Stimulated activated memory B cell treated with anti-CD40 and anti-IgM and Interleukin-4, amounts not matched to agents 10 μg/mL and 1 μg/mL and 100 μg/mL, for 72 hours (primary cell): ENCODE measurements around the gene LGR4.

ENCODE experiments used
- ATAC-seq: fragments of 150-1000 bp; cut with Tn5 transposase; 2 replicates; pipeline ENCODE4 v1.10.0; 2021
- H3K27ac Mint-ChIP-seq: one replicate; pipeline ENCODE4 v1.8.0; 2022; ENCODE audit warnings: mild to moderate bottlenecking, mixed read lengths
- H3K27me3 Mint-ChIP-seq: one replicate; pipeline ENCODE4 v1.8.0; 2022; ENCODE audit warnings: mixed read lengths
- H3K36me3 Mint-ChIP-seq: one replicate; pipeline ENCODE4 v1.8.0; 2022; ENCODE audit warnings: mixed read lengths
- H3K4me1 Mint-ChIP-seq: one replicate; pipeline ENCODE4 v1.8.0; 2022; ENCODE audit warnings: mixed read lengths
- H3K4me3 Mint-ChIP-seq: one replicate; pipeline ENCODE4 v1.8.0; 2022; ENCODE audit warnings: mild to moderate bottlenecking, moderate library complexity, mixed read lengths
- H3K9me3 Mint-ChIP-seq: one replicate; pipeline ENCODE4 v1.8.0; 2022; ENCODE audit warnings: mixed read lengths

Gene LGR4

DNA sequence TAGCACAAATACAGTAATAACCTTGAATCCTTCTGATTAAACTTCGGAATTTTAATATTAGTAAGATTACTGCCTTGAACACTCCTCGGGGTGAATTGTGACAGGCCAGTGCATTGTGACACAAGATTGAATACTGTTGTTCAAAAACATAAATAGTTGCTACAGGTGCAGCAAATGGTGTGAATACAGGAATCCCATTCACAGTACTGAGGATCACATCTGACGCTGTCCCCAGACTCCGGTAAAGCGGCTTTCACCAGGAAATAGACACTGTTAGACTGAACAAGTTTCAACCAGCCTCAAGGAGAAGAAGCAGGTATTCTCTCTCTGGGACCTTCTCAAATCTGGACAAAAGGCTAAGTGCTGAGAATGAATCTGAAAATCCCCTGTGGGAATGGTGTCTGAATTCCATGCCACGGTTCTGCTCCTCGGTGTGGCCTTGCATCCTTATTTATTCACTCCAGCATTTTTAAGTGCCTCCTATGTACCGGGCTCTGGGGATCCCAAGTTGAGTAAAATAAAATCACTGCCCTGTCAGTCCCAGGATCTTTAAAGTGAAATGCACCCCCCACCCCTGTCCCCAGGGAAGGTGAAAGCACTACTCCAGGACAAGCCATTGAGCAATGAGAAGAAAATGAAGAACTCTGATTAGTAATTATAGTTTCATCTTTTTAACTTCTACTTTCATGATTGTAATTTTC, 3.4 kb downstream of the LGR4 start:
- Mint-ChIP-seq H3K4me3 (no peak overlapping the region), H3K9me3 (no peaks in the 10 kb centered on the region), H3K4me1 (peaks cover 23% of the 10 kb centered on the region), H3K36me3 (no peaks in the 10 kb centered on the region), H3K27me3 (no peaks in the 10 kb centered on the region), H3K27ac (no peak overlapping the region)
- no peak for ATAC-seq

DNA sequence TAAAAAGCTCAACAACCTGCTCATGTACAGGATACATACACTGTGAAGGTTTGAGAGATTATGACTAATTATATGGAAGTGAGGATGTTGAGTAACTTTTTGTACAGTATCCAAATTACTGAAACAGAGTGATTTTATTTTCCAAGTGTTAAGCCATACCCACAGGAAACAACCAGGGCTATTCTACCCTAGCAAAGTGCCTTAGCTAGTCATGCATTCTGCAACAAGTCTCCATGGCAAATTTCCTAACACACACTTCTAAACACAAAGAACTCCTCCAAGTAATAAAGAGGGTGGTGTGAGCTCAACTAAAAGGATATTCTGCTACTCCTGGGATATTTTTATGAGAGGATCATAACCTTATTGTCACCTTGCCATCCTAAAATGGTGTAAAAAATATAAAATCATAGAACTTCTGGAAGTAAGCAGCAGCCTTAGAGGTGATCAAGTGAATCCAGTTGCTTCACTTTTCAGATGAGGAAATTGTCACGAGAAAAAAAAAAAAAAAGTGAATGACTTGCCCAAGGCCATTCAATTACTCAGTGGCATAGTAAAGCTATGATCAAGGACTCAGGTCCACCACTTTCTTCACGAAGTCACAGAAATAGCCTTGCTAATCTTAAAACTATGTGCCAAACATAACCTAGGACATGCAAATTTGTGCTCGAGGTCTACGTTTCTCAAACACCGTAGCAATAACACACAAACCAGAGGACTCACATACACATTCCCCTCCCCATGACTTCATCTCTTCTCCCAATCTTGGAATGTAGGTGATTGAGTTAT, 4.2 kb downstream of the LGR4 start:
- Mint-ChIP-seq H3K9me3 (no peaks in the 10 kb centered on the region), H3K4me1 (peaks cover 23% of the 10 kb centered on the region), H3K27me3 (peaks cover 2% of the 10 kb centered on the region), H3K4me3 (no peak overlapping the region), H3K36me3 (no peaks in the 10 kb centered on the region), H3K27ac (no peak overlapping the region)
- no peak for ATAC-seq

DNA sequence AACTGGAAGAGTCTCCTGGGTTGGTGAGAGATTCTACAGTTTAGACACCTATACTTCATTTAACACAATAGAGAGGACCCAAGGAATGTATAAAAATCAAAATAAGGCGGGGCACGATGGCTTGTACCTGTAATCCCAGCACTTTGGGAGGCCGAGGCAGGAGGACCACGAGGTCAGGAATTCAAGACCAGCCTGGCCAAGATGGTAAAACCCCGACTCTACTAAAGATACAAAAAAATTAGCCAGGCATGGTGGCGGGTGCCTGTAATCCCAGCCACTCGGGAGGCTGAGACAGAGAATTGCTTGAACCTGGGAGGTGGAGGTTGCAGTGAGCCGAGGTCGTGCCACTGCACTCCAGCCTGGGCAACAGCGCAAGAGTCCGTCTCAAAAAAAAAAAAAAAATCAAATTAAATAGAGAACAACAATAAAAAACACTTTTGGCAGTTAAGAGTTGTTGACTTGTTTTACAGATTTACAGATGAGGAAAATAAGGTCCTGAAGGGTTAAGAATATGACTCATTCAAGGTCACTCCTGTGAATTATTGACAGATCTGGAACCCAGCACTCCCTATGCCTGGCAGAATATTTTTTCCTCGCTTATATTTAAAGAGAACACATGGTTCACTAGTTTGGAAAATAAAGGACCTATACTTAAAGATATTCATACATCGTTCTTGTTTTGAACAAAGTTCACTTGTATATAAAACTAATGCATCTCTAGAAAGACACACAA, 5.2 kb downstream of the LGR4 start:
- no peak for ATAC-seq
- peaks cover 10% of the 10 kb centered on the region for H3K27me3 Mint-ChIP-seq
- no peaks in the 10 kb centered on the region for H3K9me3 Mint-ChIP-seq
- peaks cover 17% of the 10 kb centered on the region for H3K4me1 Mint-ChIP-seq
- H3K27ac Mint-ChIP-seq = no peak overlapping the region
- H3K4me3 Mint-ChIP-seq = no peak overlapping the region
- no peaks in the 10 kb centered on the region for H3K36me3 Mint-ChIP-seq

DNA sequence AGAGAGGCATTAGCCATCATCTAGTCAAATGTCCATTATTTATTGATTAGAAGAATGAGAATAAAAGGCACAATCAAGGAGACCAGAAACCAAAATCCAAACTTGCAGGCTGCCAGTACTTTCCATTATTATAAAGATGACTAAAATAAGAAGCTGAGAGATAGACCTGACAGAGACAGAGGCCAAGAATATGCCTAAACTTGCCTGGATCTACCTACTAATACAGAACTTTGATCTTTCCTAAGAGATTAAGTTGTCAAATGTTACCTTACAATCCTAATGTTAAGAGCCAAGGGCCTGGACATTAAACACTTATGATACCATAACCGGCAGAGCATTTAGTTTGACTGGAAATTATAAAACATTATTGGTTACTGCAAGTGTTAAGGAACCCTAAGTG, 6.2 kb downstream of the LGR4 start:
- H3K4me3 Mint-ChIP-seq = no peak overlapping the region
- no peak for ATAC-seq
- H3K27me3 Mint-ChIP-seq = peaks cover 10% of the 10 kb centered on the region
- H3K27ac Mint-ChIP-seq = no peak overlapping the region
- no peaks in the 10 kb centered on the region for H3K9me3 Mint-ChIP-seq
- H3K4me1 Mint-ChIP-seq = peaks cover 14% of the 10 kb centered on the region
- no peaks in the 10 kb centered on the region for H3K36me3 Mint-ChIP-seq

DNA sequence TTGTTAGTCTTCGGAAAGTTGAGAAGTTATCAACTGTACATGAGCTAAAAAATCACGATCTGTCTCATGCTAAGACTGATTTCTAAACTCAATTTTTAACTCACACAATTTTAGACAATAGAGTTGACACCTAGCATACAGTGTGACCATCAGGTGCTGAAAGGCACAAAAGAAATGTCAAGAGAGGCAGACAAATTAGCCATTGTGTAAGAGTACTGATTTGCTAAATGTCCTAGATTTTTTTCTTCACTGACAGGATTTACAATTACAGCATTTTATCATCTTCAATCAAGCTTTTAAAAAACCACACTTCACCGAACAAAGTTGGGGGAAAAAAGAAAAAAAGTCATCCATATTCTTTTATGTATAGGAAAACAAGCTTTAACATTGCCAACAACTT, 7.0 kb downstream of the LGR4 start:
- no peaks in the 10 kb centered on the region for H3K36me3 Mint-ChIP-seq
- H3K27ac Mint-ChIP-seq = no peak overlapping the region
- no peak for ATAC-seq
- H3K9me3 Mint-ChIP-seq = no peaks in the 10 kb centered on the region
- H3K27me3 Mint-ChIP-seq = peaks cover 10% of the 10 kb centered on the region
- peaks cover 7% of the 10 kb centered on the region for H3K4me1 Mint-ChIP-seq
- no peak overlapping the region for H3K4me3 Mint-ChIP-seq

DNA sequence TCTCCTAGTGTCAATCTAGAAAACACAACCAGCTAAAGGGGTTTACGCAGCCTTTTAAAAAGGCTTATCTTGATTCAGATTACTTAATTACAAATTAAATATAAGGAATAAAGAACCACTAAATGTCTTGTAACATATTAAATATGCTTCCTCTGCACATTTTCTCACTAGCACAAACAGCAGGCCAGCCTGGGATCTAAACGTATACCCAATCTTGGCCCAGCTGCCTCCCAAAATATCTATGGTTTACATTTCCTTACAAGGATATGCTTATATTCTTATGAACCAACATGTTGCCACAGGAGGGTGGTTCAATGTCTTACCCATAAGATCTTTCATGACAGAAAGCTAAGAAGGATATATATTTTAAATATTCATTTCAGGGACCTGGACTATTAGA, 7.7 kb downstream of the LGR4 start:
- Mint-ChIP-seq H3K27ac (no peak overlapping the region), H3K9me3 (no peaks in the 10 kb centered on the region), H3K4me1 (peaks cover 6% of the 10 kb centered on the region), H3K36me3 (no peaks in the 10 kb centered on the region), H3K4me3 (no peak overlapping the region), H3K27me3 (peaks cover 10% of the 10 kb centered on the region)
- ATAC-seq = no peak

DNA sequence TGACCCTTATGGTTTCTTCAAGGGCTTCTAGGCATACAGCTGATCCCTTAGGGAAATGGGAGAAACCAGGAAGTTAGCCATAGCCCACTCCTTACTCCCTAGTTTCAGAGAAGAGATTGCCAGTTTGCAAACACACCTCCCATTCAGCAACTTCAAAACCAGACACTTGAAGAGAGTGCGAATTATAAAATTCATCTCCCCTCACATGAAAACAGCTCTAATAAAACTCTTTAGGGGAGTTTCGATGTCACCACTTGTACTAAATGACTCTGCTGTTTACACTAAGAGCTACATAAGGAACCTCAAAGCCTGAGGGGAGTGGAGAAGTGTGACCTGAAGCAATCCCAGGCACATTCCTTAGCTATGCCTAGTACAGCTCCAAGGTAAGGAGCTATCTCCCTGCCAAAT, 8.3 kb downstream of the LGR4 start:
- no peak for ATAC-seq
- Mint-ChIP-seq H3K27me3 (peaks cover 10% of the 10 kb centered on the region), H3K4me3 (no peak overlapping the region), H3K36me3 (no peaks in the 10 kb centered on the region), H3K9me3 (no peaks in the 10 kb centered on the region), H3K4me1 (peaks cover under 1% of the 10 kb centered on the region), H3K27ac (no peak overlapping the region)

DNA sequence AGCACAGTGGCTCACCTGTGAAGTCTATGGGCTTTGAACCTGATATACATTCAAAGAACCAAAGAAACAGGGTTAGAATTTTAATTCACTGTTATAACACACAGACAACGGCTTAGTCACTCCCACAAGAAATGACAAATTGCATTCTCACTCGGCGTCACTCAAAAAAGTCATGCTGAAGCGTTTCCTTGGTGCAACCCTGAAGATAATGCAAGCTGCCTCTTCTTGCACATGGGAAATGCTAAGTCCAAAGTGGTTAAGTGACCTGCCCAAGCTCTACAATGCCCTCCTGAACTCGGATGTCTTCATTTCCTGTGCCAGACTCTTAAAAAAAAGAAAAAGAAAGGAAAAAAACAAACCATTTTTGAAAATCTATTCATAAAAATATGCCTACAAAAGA, 10.0 kb downstream of the LGR4 start:
- H3K27ac Mint-ChIP-seq = no peak overlapping the region
- no peaks in the 10 kb centered on the region for H3K36me3 Mint-ChIP-seq
- no peak for ATAC-seq
- H3K4me1 Mint-ChIP-seq = no peaks in the 10 kb centered on the region
- H3K9me3 Mint-ChIP-seq = no peaks in the 10 kb centered on the region
- H3K4me3 Mint-ChIP-seq = no peak overlapping the region
- H3K27me3 Mint-ChIP-seq = peaks cover 10% of the 10 kb centered on the region

DNA sequence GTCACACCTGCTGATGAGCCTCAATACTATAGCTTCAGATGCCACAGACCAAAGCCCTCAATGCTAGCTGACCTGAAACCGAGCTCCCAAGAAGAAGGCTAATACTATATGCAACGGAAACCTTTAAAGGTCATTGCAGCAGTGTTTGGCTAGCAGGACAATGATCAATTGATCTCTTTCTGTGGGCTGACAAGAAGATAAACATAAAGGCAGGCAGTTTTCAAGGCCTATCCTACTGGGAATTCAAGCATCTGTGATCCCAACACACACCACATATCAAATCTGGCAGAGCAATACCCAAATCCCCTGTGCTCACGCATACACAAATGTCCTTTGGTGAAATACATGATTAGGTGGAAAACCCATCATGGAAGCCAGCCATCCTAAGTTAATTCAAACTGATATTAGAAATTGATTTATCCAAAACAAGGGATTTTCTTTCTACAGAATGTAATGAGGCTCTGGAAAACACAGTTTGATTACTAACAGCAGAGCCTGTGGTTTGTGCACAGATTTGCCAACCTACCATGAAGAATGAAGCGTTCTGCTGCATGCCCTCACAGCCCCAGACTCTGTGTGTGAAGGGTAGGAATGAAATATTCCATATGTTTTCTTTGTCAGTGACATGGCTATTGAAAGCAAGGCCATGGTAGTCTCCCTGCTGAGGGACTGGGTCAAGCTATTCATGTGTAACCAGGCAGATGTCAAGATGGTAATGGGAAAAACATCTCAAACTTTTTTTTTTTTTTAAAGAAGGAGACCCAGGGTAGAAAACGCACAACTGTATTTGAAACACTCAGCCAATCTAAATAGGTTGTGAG, 12.2 kb downstream of the LGR4 start:
- H3K36me3 Mint-ChIP-seq = no peaks in the 10 kb centered on the region
- H3K27me3 Mint-ChIP-seq = peaks cover 10% of the 10 kb centered on the region
- no peak overlapping the region for H3K4me3 Mint-ChIP-seq
- no peaks in the 10 kb centered on the region for H3K9me3 Mint-ChIP-seq
- H3K27ac Mint-ChIP-seq = no peak overlapping the region
- no peak for ATAC-seq
- no peaks in the 10 kb centered on the region for H3K4me1 Mint-ChIP-seq

DNA sequence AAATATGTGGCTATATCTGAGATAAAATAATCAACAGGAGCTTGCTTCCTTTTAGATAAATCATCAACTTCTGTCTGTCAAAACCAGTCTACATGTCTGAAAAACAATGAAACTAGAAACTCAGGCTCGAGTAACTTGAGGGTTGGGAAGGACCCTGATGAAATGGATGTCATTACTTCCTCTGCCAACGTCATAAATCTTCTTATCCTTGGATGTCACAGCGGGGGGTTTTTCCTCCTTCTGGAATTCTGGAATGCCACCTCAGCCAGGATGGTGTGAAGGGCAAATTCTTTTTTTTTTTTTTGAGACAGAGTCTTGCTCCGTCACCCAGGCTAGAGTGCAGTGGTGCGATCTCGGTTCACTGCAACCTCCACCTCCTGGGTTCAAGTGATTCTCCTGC, 13.4 kb downstream of the LGR4 start:
- H3K4me3 Mint-ChIP-seq = no peak overlapping the region
- H3K27me3 Mint-ChIP-seq = peaks cover 10% of the 10 kb centered on the region
- no peaks in the 10 kb centered on the region for H3K4me1 Mint-ChIP-seq
- no peak overlapping the region for H3K27ac Mint-ChIP-seq
- peaks cover 4% of the 10 kb centered on the region for H3K9me3 Mint-ChIP-seq
- ATAC-seq = no peak
- H3K36me3 Mint-ChIP-seq = peaks cover 5% of the 10 kb centered on the region

DNA sequence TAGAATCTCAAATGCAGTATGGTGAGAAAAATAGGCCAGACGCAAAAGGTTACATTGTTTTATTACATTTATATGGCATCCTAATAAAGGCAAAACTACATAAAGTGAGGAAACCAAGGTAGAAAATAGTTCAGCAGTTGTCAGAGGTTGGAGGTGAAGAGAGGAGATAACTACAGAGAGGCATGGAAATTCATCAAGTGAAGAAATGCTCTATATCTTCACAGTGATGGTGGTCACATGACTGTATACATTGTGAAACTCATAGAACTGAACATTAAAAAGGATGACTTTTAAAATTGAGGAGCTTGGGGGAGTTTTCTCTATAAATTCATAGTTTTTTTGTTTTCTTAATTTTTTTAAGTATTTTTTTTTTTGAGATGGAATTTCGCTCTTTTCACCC, 14.4 kb downstream of the LGR4 start:
- Mint-ChIP-seq H3K9me3 (peaks cover 4% of the 10 kb centered on the region), H3K36me3 (peaks cover 5% of the 10 kb centered on the region), H3K4me3 (no peak overlapping the region), H3K27me3 (peaks cover 6% of the 10 kb centered on the region), H3K4me1 (no peaks in the 10 kb centered on the region), H3K27ac (no peak overlapping the region)
- no peak for ATAC-seq

DNA sequence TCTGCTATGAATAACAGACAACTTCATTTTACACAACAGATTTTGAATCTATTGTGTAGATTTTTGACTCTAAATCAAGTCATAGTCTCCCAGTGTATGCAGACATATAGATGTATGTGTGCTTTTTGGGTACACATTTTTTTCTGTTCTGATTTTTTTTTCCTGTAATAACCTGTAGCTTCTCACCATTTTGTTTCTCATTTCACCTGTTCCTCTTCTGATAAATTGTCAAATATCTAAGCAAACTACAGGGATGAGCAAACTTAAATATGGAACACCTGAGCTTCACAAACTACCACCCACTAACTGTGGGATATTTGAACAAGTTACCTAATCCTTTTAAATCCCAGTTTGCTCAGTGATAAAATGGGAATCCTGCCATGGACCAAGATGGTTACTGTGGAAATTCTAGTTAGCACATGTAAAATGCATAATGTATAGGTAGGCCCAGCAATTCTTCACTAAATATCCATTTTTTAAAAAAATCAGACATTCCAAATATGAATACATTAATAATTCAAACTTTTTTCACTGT, 15.7 kb downstream of the LGR4 start:
- Mint-ChIP-seq H3K27ac (no peak overlapping the region), H3K9me3 (peaks cover 4% of the 10 kb centered on the region), H3K27me3 (no peaks in the 10 kb centered on the region), H3K4me1 (no peaks in the 10 kb centered on the region), H3K4me3 (no peak overlapping the region), H3K36me3 (peaks cover 5% of the 10 kb centered on the region)
- ATAC-seq = no peak

DNA sequence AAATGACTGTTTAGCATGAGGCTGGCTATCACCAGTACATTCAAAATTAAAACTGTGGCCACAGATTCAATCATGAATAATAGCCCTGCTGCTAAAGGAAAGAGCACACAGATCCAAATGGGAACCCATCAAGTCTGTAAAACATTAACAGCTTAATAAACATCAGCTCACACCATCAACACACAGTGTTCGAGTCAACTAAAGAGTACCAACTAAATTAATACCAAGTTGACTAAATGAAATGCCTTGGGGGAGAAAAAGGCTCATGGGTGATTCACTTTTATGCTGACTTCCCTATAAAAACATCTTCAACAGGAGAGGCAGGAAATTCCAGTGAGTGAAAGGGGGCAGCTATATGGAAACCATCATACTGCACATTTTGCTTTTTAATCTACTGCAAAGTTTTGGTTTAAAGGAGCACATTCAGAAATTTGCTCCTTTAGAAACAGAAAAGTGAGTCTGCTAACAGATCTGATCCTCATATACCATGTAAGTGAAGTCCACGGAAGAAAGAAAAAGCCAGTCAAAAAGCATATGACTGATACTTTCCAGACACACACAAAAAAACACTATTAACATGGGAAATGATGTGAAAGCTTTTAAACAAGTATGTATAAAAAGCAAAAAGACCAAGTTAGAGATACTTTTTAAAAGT, 16.3 kb downstream of the LGR4 start:
- H3K36me3 Mint-ChIP-seq = peaks cover 5% of the 10 kb centered on the region
- peaks cover 4% of the 10 kb centered on the region for H3K9me3 Mint-ChIP-seq
- H3K27me3 Mint-ChIP-seq = no peaks in the 10 kb centered on the region
- no peak overlapping the region for H3K4me3 Mint-ChIP-seq
- no peaks in the 10 kb centered on the region for H3K4me1 Mint-ChIP-seq
- no peak for ATAC-seq
- no peak overlapping the region for H3K27ac Mint-ChIP-seq

DNA sequence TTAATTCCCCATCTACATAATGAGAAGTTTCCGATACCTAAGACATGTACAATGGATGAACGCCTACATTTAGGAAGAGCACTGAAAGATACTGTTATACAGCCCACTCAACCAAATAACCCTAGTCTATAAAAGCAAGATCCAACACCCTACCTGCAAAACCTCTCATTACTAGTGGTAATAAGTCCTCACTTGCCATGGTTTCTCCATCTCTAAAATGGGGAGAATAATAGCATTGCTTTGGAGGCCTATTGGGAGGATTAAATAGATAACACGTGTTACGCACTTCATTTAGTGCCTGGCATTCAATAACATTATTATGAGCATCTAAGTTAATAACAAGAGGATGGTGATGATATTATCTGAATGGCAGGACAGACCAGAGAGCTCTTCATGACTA, 16.9 kb downstream of the LGR4 start:
- H3K27ac Mint-ChIP-seq = no peak overlapping the region
- no peak overlapping the region for H3K4me3 Mint-ChIP-seq
- no peaks in the 10 kb centered on the region for H3K27me3 Mint-ChIP-seq
- no peak for ATAC-seq
- peaks cover 4% of the 10 kb centered on the region for H3K9me3 Mint-ChIP-seq
- no peaks in the 10 kb centered on the region for H3K4me1 Mint-ChIP-seq
- H3K36me3 Mint-ChIP-seq = peaks cover 5% of the 10 kb centered on the region
